Fibroblast of lung (primary cell): ENCODE measurements around the gene SOAT1. TPM values are rescaled to one million over a fixed set of nuclear protein-coding genes. Genes with fewer than 3 reads are reported as not detected.
A peak's percentile ranks its signal among the peaks of the same experiment; 100 is the strongest.

Source experiments
- DNase-seq, 2 donors: peaks; one replicate each; pipeline versions ENCODE4 v3.0.0 to v3.0.0-alpha.2; 2010; ENCODE audit warnings: low read depth in 2 of 2
- H2AFZ ChIP-seq: 2 replicates; pipeline ENCODE4 v1.5.1; 2012; ENCODE audit warnings: low read length, control low read depth, inconsistent platforms
- H3K27ac ChIP-seq: 2 replicates; pipeline ENCODE4 v1.5.1; 2011; ENCODE audit warnings: low read length, control low read depth; ENCODE audit not compliant: insufficient read depth
- H3K27me3 ChIP-seq: 2 replicates; pipeline ENCODE4 v1.5.1; 2011; ENCODE audit warnings: mild to moderate bottlenecking, low read length; ENCODE audit not compliant: control insufficient read depth, insufficient read depth
- H3K36me3 ChIP-seq: 2 replicates; pipeline ENCODE4 v1.5.1; 2011; ENCODE audit warnings: low read length; ENCODE audit not compliant: control insufficient read depth, insufficient read depth
- H3K4me1 ChIP-seq: 2 replicates; pipeline ENCODE4 v1.5.1; 2011; ENCODE audit warnings: low read length; ENCODE audit not compliant: control insufficient read depth, insufficient read depth; ENCODE audit errors: extremely low read depth
- H3K4me2 ChIP-seq: 2 replicates; pipeline ENCODE4 v1.5.1; 2011; ENCODE audit warnings: low read length, control low read depth; ENCODE audit not compliant: insufficient read depth; ENCODE audit errors: extremely low read depth
- H3K4me3 ChIP-seq, 4 experiments: fragments of 200-600 bp in 1 of 4; sonication (generic) in 1 of 4; replicated peaks in 1 of 4; 2 replicates each; pipeline ENCODE4 v1.5.1; 2011 to 2016; ENCODE audit warnings: low read length in 4 of 4, low read depth in 3 of 4, mild to moderate bottlenecking in 3 of 4, control low read depth in 2 of 4, inconsistent platforms in 1 of 4, mixed read lengths in 1 of 4; ENCODE audit not compliant: insufficient read depth in 1 of 4; ENCODE audit errors: control extremely low read depth in 1 of 4
- H3K79me2 ChIP-seq: 2 replicates; pipeline ENCODE4 v1.5.1; 2012; ENCODE audit warnings: mild to moderate bottlenecking, low read length, inconsistent platforms; ENCODE audit not compliant: control insufficient read depth, insufficient read depth
- H3K9ac ChIP-seq: 2 replicates; pipeline ENCODE4 v1.5.1; 2011; ENCODE audit warnings: mild to moderate bottlenecking, low read length, control low read depth; ENCODE audit not compliant: insufficient read depth
- H3K9me3 ChIP-seq: 2 replicates; pipeline ENCODE4 v1.5.1; 2012; ENCODE audit warnings: low read depth, low read length; ENCODE audit not compliant: control insufficient read depth, insufficient read depth
- H4K20me1 ChIP-seq: 2 replicates; pipeline ENCODE4 v1.5.1; 2011; ENCODE audit warnings: low read length; ENCODE audit not compliant: control insufficient read depth, insufficient read depth; ENCODE audit errors: extremely low read depth
- CTCF ChIP-seq, 2 donors: IDR thresholded peaks in 1 of 2; conservative IDR thresholded peaks in 1 of 2; 1 replicate in 1 of 2; 2 replicates in 1 of 2; pipeline ENCODE4 v1.5.1; 2011 to 2012; ENCODE audit warnings: low read length in 2 of 2, control low read depth in 1 of 2, inconsistent platforms in 1 of 2, low read depth in 1 of 2, mild to moderate bottlenecking in 1 of 2
- EZH2 ChIP-seq: IDR thresholded peaks from 2 replicates; pipeline ENCODE4 v1.5.1; 2012; ENCODE audit warnings: low read length, control low read depth, mild to moderate bottlenecking; ENCODE audit errors: missing control alignments
- polyA plus RNA-seq, 2 donors: library from polyadenylated mRNA; depleted of rRNA in 1 of 2; stranded (reverse) in 1 of 2; unstranded in 1 of 2; fragments of >200 nt; gene quantifications; 2 replicates each; pipeline ENCODE4 v1.2.1, GENCODE V29; 2011 to 2012; ENCODE audit warnings: missing spikeins in 1 of 2
- total RNA-seq: library from RNA; depleted of rRNA; stranded (reverse); fragments of >200 nt; gene quantifications from 2 replicates; pipeline ENCODE4 v1.2.1, GENCODE V29; 2014

Gene SOAT1
- total and polyA plus RNA-seq, 2 donors (not counting 1 experiment from before 2014, with no cell fraction given): 50.5 to 64.1 TPM

DNA sequence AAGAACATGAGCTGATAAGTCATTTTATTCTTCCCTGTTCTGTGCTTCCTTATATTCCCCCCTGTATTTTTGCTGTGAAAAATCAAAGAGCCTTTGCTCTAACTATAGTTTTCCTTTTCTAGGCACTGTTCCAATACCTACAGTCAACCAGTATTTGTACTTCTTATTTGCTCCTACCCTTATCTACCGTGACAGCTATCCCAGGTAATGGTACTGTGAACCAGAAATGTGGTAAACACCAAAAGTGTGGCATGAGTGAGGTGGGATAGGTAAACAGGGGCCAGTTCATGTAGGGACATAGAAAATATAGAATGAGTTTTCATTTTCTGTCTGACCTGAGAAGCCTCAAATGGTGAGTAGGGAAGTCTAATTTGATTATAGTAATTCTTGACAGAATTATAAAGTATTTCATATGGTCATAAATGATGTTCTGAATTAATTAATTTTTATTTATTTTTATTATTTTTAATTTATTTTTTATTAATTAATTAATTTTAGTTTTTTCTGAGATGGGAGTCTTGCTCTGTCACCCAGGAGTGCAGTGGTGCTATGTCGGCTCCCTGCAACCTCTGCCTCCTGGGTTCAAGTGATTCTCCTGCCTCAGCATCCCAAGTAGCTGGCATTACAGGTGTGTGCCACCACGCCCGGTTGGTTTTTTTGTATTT, 49.3 kb downstream of the SOAT1 start:
- no peaks in the 10 kb centered on the region for H3K27me3 ChIP-seq
- no peak overlapping the region for H3K27ac ChIP-seq
- H3K4me2 ChIP-seq: no peak overlapping the region
- no peak for DNase-seq
- H3K9ac ChIP-seq: no peak overlapping the region
- no peak overlapping the region for H3K4me3 ChIP-seq
- H2AFZ ChIP-seq: no peak overlapping the region
- H4K20me1 ChIP-seq: no peaks in the 10 kb centered on the region
- H3K79me2 ChIP-seq: no peaks in the 10 kb centered on the region
- H3K9me3 ChIP-seq: no peaks in the 10 kb centered on the region
- no peak for TF ChIP-seq CTCF (conservative IDR thresholded peaks at IDR 0.05 in 1 of 2, IDR thresholded peaks at IDR 0.05 in 1 of 2; ENCODE audit: low read depth in 1 of 2, low read length in 2 of 2)
- TF ChIP-seq EZH2: no peak
- peaks cover 6% of the 10 kb centered on the region for H3K36me3 ChIP-seq
- no peaks in the 10 kb centered on the region for H3K4me1 ChIP-seq

GRCh38 chr1:179351281-179351680, 57.7 kb downstream of the SOAT1 start:
- Histone ChIP-seq H3K27ac (no peak overlapping the region), H3K36me3 (peaks cover 1% of the 10 kb centered on the region), H2AFZ (no peak overlapping the region), H4K20me1 (no peaks in the 10 kb centered on the region), H3K79me2 (no peaks in the 10 kb centered on the region), H3K4me3 (no peak overlapping the region), H3K4me2 (no peak overlapping the region), H3K4me1 (no peaks in the 10 kb centered on the region), H3K27me3 (no peaks in the 10 kb centered on the region), H3K9me3 (no peaks in the 10 kb centered on the region), H3K9ac (no peak overlapping the region)
- TF ChIP-seq CTCF (conservative IDR thresholded peaks at IDR 0.05 in 1 of 2, IDR thresholded peaks at IDR 0.05 in 1 of 2; ENCODE audit: low read depth in 1 of 2, low read length in 2 of 2) (no peak), EZH2 (no peak)
- DNase-seq: peak in 1 of 2 donors; percentile 4

GRCh38 chr1:179352236-179352635, 58.6 kb downstream of the SOAT1 start:
- Histone ChIP-seq H3K79me2 (no peaks in the 10 kb centered on the region), H2AFZ (no peak overlapping the region), H3K9me3 (no peaks in the 10 kb centered on the region), H3K27me3 (no peaks in the 10 kb centered on the region), H3K36me3 (peaks cover 1% of the 10 kb centered on the region), H4K20me1 (no peaks in the 10 kb centered on the region), H3K9ac (no peak overlapping the region), H3K4me2 (no peak overlapping the region), H3K4me1 (no peaks in the 10 kb centered on the region), H3K4me3 (no peak overlapping the region), H3K27ac (no peak overlapping the region)
- TF ChIP-seq EZH2: no peak
- TF ChIP-seq CTCF (conservative IDR thresholded peaks at IDR 0.05 in 1 of 2, IDR thresholded peaks at IDR 0.05 in 1 of 2; ENCODE audit: low read depth in 1 of 2, low read length in 2 of 2): no peak
- DNase-seq: no peak
